Erythroblast (primary cell): ENCODE data around the gene ZNF10.

ENCODE experiments used
- GATA1 ChIP-seq: IDR thresholded peaks from 2 replicates; pipeline ENCODE4 v1.6.1; 2011; ENCODE audit warnings: low read depth, mild to moderate bottlenecking, control low read depth, low read length, moderate library complexity
- POLR2A ChIP-seq: IDR thresholded peaks from 2 replicates; pipeline ENCODE4 v1.6.1; 2011; ENCODE audit warnings: mild to moderate bottlenecking, low read length

DNA sequence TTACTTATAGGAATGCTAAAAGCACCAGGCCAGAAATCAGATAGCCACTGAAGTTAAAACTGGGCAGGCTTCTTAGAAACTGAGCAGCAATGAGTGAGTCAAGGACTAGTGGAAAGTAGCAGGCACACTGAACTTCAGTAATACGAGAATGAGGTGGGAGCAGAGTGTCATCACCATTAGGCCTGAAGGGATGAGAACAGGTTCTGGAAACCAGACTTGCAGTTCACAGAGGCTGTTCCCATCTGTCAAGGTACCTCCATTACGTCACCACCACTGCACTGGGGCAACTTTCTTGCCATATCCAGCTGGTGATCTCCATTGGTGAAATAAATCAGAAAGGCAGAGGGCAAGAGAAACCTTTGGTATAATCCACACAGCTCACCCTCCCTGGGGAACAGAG is 15.6 kb downstream of the ZNF10 start:
- TF ChIP-seq POLR2A (no peak), GATA1 (no peak)
